Activated naive CD4-positive, alpha-beta T cell treated with anti-CD3 and anti-CD28 coated beads for 36 hours (primary cell): Measurements from ENCODE around the gene SLC6A8. TPM values are rescaled to one million over a fixed set of nuclear protein-coding genes. Genes with fewer than 3 reads are reported as not detected.

Experiments
- CTCF ChIA-PET: fragments of 350-600 bp; sonication (Branson Sonifier 250); formaldehyde crosslinking; loops from one replicate; lab custom pipeline; 2021; ENCODE audit warnings: antibody characterized with exemption; lab: Charles Lee
- DNase-seq: peaks from one replicate; pipeline ENCODE4 v3.0.0-alpha.2; 2020
- H3K27ac Mint-ChIP-seq: one replicate; pipeline ENCODE4 v1.8.0; 2021; ENCODE audit warnings: mild to moderate bottlenecking, mixed read lengths
- H3K27me3 Mint-ChIP-seq: one replicate; pipeline ENCODE4 v1.8.0; 2021; ENCODE audit warnings: low read depth, mixed read lengths
- H3K36me3 Mint-ChIP-seq: one replicate; pipeline ENCODE4 v1.8.0; 2021; ENCODE audit warnings: low read depth, mixed read lengths
- H3K4me1 Mint-ChIP-seq: one replicate; pipeline ENCODE4 v1.8.0; 2021; ENCODE audit warnings: low read depth, mixed read lengths
- H3K4me3 Mint-ChIP-seq: one replicate; pipeline ENCODE4 v1.8.0; 2021; ENCODE audit warnings: mild to moderate bottlenecking, moderate library complexity, mixed read lengths
- H3K9me3 Mint-ChIP-seq: one replicate; pipeline ENCODE4 v1.8.0; 2021; ENCODE audit warnings: mixed read lengths
- intact Hi-C: fragments of 100-400 bp; cut with micrococcal nuclease; formaldehyde crosslinking; loops from one replicate; pipeline ENCODE4 v1.15.1; 2023
- total RNA-seq, 2 experiments: library from RNA; stranded (reverse); gene quantifications; one replicate each; pipeline ENCODE4 v1.2.3, GENCODE V29; 2021

SLC6A8 gene
- total RNA-seq, 2 experiments from 2014 or later: 0.32 to 0.41 TPM

DNA sequence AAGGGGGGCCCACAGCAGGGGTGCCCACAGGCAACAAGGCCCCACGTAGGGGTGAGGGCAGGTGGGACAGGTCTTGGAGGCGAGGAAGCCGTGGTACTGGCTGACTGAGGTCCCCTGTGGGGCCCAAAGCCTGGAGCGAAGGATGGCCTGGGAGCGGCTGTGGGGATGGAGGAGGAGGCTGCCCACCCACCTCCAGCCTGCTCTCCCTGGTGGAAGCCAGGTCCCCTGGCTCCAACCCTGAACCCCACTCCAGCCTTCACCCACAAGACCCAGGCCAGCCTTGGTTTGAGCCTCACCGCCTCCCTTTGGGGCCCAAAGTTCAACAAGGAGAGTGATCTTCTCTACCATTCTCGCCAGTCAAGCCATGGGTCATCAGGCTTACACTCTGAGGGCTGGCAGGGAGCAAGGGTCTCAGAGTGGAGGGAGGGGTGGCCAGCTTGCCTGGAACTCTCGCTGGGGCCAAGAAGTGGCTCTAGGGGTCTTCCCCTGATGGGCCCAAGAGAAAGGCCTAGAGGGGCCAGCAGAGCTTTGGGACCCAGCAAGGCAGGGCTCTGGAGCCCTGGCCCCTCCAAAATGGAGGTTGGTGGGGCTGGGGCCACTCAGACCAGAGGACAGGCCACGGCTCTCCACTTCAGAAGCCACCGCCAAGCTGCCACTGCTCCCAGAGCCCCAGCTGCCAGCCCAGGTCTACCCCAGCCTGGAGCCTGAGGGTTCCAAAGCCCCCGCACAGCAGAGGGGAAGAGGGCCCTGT lies 19.1 kb upstream of the SLC6A8 start:
- Mint-ChIP-seq H3K27ac (no peak overlapping the region), H3K9me3 (no peaks in the 10 kb centered on the region), H3K27me3 (peaks cover 11% of the 10 kb centered on the region), H3K4me3 (no peak overlapping the region), H3K4me1 (peaks cover 8% of the 10 kb centered on the region), H3K36me3 (no peaks in the 10 kb centered on the region)
- no peak for DNase-seq
- CTCF ChIA-PET: interaction anchor here (0.6 to 4.7 kb wide), 24 partner anchors 9 to 724 kb away, joined by 3 to 49 read pairs (median 4); partner anchors contain the start of gene SLC6A8
- intact Hi-C loops: loop anchor here (1.0 to 10.0 kb wide), 5 partner anchors 60 to 634 kb away; partner anchors contain the start of gene CCNQ

GRCh38 chrX:153669174-153669890 lies 18.4 kb upstream of the SLC6A8 start:
- Mint-ChIP-seq H3K4me3 (no peak overlapping the region), H3K27me3 (peaks cover 15% of the 10 kb centered on the region), H3K4me1 (peaks cover 10% of the 10 kb centered on the region), H3K36me3 (no peaks in the 10 kb centered on the region), H3K27ac (no peak overlapping the region), H3K9me3 (no peaks in the 10 kb centered on the region)
- intact Hi-C loops: loop anchor here (2.0 to 10.0 kb wide), 4 partner anchors 61 to 635 kb away; partner anchors contain the start of gene CCNQ
- CTCF ChIA-PET: interaction anchor here (0.6 to 4.7 kb wide), 15 partner anchors 10 to 725 kb away, joined by 3 to 49 read pairs (median 5); no protein-coding TSS in a partner anchor
- DNase-seq: no peak

DNA sequence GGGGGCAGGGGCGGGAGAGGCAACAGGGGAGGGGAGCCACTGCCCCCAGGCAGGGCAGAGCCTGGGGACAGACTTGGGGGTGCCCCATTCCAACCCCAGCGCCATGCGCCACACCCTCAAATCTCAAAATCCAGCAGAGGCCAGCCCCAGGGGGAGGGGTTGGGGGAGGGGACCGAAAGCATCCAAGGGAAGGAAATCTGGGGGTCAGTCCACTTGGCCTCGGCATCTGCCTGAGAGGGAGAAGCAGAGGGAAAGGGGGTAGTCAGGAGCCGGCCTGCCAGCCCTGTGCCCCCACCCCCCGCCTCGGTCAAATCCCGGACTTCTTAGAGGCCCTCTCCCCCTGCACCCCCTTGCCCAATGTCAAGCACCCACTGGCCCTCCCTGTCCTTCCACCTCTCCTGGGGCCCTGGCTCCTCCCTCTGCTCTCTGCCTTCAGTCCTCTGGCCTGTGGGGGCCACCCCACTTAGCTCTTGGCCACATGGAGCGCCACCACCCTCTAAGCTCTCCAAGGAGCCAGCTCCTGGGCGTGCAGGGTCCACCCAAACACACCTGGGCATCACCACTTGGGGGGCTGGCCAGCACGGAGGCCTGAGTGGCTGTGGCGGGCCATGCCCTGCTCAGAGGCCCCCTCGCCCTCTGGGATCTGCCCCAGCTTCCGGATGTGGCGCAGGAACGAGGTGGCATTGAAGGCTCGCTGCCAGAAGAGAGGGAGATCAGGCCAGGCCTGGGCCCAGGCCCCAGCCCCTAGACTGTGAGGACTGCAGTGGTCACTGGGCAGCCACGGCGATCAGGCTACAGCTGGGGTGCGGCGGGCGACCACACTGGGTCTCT lies 17.6 kb upstream of the SLC6A8 start:
- Mint-ChIP-seq H3K36me3 (no peaks in the 10 kb centered on the region), H3K27me3 (peaks cover 17% of the 10 kb centered on the region), H3K27ac (no peak overlapping the region), H3K4me1 (peaks cover 10% of the 10 kb centered on the region), H3K9me3 (no peaks in the 10 kb centered on the region), H3K4me3 (no peak overlapping the region)
- intact Hi-C loops: loop anchor here (2.0 to 10.0 kb wide), 4 partner anchors 61 to 635 kb away; partner anchors contain the start of gene CCNQ
- CTCF ChIA-PET: interaction anchor here (1.1 to 2.1 kb wide), 4 partner anchors 18 to 131 kb away, joined by 3 to 5 read pairs (median 4); no protein-coding TSS in a partner anchor
- no peak for DNase-seq

DNA sequence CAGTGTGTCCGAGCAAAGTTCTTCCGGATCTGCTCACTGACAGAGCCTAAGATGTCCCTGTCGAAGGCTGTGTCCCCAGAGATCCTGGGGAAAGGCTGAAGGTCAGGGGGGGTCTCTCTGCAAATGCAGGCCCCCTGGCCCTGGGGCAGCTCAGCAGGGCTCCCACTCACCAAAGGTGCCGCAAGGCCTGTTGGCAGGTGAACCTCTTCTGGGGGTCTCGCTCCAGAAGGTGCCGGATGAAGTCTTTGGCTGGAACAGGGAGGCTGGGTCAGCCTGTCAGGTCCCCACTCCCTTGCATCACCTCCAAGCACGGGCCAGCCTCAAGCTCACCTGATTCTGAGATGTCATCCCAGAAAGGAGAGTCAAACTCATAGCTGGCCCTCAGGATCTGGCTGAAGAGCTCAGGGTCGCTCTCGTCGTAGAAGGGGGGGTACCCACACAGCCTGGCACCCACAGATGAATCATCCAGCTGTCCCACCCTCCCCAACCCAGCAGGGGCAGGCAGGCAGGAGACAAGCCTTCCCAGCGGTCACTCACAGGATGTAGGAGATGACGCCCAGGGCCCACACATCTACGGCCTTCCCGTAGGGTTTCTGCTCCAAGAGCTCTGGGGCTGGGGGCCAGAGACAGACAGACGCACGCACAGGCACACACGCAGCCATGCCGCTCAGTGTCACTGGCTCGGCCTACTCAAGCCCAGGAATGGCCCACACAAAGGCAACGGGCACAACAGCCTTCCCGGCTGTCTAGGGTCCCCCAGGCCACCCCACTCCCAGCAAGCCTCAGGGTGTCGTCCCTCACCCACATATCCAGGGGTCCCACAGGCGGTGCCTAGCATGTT lies 16.8 kb upstream of the SLC6A8 start:
- Mint-ChIP-seq H3K27ac (no peak overlapping the region), H3K36me3 (no peaks in the 10 kb centered on the region), H3K4me3 (no peak overlapping the region), H3K27me3 (peaks cover 17% of the 10 kb centered on the region), H3K4me1 (peaks cover 10% of the 10 kb centered on the region), H3K9me3 (no peaks in the 10 kb centered on the region)
- CTCF ChIA-PET: interaction anchor here (1.4 to 2.1 kb wide), 2 partner anchors 61 to 132 kb away, joined by 4 to 5 read pairs; no protein-coding TSS in a partner anchor
- intact Hi-C loops: no loop called here
- no peak for DNase-seq

DNA sequence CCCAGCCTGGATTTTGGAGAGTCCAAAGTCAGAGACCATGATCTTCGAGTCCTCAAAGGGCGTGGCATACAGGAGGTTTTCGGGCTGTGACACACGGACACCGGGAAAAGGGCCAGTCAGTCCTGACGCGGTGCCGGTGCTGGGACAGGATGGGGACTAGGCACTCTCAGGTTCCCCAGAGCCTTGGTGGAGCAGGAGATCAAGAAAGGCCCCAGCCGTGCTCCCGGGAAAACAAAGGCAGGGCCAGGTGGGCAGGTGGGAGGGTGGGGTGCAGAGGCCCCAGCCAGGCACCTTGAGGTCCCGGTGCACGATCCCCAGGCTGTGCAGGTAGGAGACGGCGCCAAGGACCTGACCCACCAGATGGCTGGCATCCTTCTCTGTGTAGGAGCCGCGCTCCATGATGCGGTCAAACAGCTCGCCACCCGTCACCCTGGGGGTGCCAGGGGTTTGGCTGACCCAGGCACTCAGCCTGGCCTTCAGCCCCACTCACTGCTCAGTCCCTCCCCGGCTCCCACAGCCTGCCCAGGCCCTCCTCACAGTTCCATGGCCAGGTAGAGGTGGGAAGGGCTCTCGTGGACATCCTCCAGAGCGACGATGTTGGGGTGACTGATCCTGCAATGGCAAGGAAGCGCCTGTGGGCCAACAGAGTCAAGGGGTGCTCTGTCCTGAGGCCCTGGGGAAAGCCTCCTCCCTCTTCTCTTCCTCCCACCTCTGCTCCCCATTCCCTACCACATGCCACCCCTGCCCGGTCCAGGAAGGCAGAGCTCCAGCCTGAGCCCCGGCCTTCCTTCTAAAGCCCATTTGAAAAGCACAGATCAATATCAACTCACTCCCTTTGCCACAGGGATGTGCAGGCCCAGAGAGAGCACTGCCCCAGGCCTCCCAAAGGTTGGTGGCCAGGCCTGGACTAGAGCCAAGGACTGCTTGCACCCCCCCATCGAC lies 15.9 kb upstream of the SLC6A8 start:
- H3K4me1 Mint-ChIP-seq: peaks cover 10% of the 10 kb centered on the region
- H3K4me3 Mint-ChIP-seq: no peak overlapping the region
- intact Hi-C loops: no loop called here
- no peaks in the 10 kb centered on the region for H3K9me3 Mint-ChIP-seq
- peaks cover 14% of the 10 kb centered on the region for H3K27me3 Mint-ChIP-seq
- no peak overlapping the region for H3K27ac Mint-ChIP-seq
- no peak for DNase-seq
- H3K36me3 Mint-ChIP-seq: no peaks in the 10 kb centered on the region
- CTCF ChIA-PET: no interaction called here

- no peaks in the 10 kb centered on the region for H3K36me3 Mint-ChIP-seq
- CTCF ChIA-PET: no interaction called here
- H3K4me1 Mint-ChIP-seq: peaks cover 6% of the 10 kb centered on the region
- no peak overlapping the region for H3K4me3 Mint-ChIP-seq
- DNase-seq: no peak
- peaks cover 12% of the 10 kb centered on the region for H3K27me3 Mint-ChIP-seq
- H3K27ac Mint-ChIP-seq: no peak overlapping the region
- intact Hi-C loops: no loop called here
- no peaks in the 10 kb centered on the region for H3K9me3 Mint-ChIP-seq
These were observed 14.9 kb upstream of the SLC6A8 start for GRCh38 chrX:153672531-153673427.

DNA sequence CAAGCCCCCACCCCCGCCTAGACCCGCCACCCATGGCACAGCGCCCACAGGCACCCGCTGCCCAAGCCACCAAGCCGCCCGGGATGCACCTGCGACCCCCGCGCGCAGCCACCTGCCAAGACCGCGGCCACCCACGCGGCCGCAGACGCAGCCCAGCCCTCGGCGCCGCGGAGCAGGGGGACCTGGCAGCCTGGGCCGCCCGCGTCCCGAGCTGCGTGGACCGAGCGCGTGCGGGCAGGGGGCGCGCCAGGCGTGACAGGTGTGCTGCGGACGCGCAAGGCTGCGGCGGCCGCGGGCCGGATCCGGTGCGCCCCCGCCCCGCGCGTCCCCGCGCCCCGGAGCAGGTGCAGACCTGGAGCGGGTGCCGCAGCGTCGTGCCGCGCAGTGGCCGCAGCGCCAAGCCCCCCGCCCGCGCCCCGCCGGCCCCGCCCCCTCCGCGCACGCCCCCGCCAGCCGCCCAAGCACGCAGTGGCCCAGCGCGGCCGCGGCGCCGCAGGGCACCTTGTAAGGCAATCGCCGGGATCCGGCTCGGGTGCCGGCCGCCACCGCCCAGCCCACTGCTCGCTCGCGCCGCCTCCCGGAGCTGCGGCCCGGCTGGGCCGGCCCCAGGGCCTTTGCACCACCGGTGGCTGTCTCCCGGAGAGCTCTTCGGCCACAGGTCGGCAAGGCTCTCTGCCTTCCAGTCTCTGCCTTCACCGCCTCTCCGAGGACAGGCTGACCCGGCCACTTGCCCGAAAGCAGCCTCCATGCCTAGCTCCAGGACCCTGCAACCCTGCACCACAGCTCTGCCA lies 14.1 kb upstream of the SLC6A8 start, which contains the start of gene PNCK:
PNCK (minus strand) TSS at position 386 of the 791 bp plus-strand sequence. CDS start 737 bp downstream, outside the sequence.
- Mint-ChIP-seq H3K27ac (no peak within 1 kb of the TSS), H3K9me3 (no peaks in the 10 kb centered on the region), H3K36me3 (no peaks in the 10 kb centered on the region), H3K4me1 (peaks cover 4% of the 10 kb centered on the region), H3K4me3 (peak within 1 kb of the TSS; percentile 2), H3K27me3 (peaks cover 12% of the 10 kb centered on the region)
- CTCF ChIA-PET: no interaction called here
- DNase-seq: no peak
- intact Hi-C loops: no loop called here

DNA sequence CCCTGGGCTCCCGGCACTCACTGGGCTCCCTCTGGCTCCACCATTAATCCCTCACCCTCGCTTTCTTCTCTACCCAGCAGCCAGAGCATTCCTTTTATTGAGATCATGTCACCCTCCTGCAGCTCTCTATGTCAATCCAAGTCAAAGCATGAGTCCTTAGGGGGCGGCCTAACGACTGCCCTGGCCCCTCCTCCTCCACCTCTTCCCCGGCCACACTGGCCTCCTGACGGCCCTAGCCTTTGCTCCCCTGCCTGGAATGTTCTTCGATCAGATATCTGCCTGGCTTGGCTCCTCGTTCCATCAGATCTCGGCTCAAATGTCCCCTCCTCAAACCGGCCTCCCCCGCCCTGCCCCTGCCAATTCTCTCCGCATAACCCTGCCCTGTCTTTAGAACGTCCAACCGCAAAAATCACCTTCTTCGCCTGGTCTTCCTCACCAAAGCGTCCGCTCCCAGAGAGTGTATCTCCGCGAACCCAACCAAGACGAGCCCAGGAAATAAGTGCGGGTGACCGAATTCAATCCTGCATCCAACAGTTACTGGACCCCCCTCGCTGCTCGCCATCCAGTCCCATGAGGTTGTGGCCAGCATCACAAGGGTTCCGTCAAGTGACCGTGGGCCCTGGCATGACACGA lies 13.4 kb upstream of the SLC6A8 start:
- no peak overlapping the region for H3K27ac Mint-ChIP-seq
- CTCF ChIA-PET: no interaction called here
- H3K9me3 Mint-ChIP-seq: no peaks in the 10 kb centered on the region
- peak overlapping the region; percentile 2 for H3K4me3 Mint-ChIP-seq
- H3K36me3 Mint-ChIP-seq: no peaks in the 10 kb centered on the region
- peaks cover 4% of the 10 kb centered on the region for H3K4me1 Mint-ChIP-seq
- peaks cover 12% of the 10 kb centered on the region for H3K27me3 Mint-ChIP-seq
- intact Hi-C loops: no loop called here
- no peak for DNase-seq

DNA sequence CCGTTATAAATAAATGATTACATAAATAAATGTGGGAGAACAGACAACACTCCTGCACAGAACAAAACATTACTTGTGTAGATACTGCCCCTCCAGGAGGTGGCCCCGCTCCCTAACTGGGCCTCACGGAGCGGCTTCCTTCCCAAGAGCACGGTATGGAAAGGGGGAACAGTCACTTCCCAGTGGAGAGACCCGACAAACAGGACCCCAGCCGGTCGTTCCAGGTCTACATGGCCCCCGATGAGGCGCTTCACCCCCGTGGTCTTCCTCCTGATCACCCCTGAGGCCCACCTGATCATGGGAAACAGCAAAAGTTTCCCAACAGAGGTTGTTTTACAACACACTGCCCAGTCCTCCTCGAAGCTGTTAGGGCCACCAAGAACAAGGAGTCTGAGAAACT lies 6.6 kb upstream of the SLC6A8 start:
- H3K9me3 Mint-ChIP-seq: no peaks in the 10 kb centered on the region
- no peaks in the 10 kb centered on the region for H3K36me3 Mint-ChIP-seq
- H3K27ac Mint-ChIP-seq: no peak overlapping the region
- DNase-seq: no peak
- no peaks in the 10 kb centered on the region for H3K4me1 Mint-ChIP-seq
- no peak overlapping the region for H3K4me3 Mint-ChIP-seq
- intact Hi-C loops: no loop called here
- CTCF ChIA-PET: no interaction called here
- no peaks in the 10 kb centered on the region for H3K27me3 Mint-ChIP-seq
